HG03064 (cell line): ENCODE measurements around the gene ABL2.
A peak's percentile ranks its signal among the peaks of the same experiment; 100 is the strongest.
"Not testable (repeated sequence)": the region's sequence is repeated elsewhere in the genome, so short reads cannot be mapped to it uniquely, and the experiment has no call there.

Experiments used
- ATAC-seq: cut with Tn5 transposase; IDR thresholded peaks from one replicate; pipeline ENCODE4 v1.9.1; 2021; ENCODE audit warnings: low read depth; ENCODE audit not compliant: unreplicated experiment

The ABL2 gene

GRCh38 chr1:179141592-179142251 lies 87.8 kb downstream of the ABL2 start:
- ATAC-seq, result no peak

DNA sequence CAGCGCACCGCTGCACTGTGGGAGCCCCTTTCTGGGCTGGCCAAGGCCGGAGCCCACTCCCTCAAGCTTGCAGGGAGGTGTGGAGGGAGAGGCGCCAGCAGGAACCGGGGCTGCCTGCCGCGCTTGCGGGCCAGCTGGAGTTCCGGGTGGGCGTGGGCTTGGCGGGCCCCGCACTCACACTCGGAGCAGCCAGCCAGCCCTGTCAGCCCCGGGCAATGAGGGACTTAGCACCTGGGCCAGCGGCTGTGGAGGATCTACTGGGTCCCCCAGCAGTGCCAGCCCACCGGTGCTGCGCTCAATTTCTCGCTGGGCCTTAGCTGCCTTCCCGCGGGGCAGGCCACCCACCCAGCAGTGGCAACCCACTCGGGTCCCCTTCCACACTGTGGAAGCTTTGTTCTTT lies 90.7 kb downstream of the ABL2 start:
- not testable (repeated sequence) for ATAC-seq

DNA sequence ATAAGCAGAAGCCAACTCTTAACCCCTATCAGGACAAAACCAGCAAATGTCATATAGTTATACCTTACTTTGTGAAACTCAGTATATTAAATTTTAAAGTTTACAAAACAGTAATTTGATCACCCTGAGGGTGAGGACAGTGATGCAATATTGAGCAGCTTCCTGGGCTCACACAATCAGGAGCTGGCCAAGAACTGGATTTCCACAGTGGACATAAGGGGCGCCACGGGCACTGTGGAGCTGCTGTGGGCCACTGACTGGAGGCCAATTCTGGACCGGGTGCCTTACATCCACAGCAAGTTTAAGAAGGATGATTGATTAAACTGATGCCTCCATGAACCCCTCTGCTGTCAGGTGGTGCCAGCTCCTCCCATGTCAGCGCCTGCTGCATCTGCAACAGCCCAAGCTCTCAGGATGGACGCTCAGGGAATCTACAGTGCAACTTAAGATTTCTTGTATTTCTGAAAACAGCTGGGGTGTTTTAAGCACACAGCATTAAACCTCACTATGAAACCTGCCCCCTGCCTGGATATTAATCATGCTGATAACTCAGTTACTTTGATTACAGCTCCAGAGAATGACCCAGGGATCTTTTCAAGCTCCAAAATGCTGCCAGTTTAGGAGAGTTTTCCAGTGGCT lies 91.7 kb downstream of the ABL2 start:
- ATAC-seq, result no peak

DNA sequence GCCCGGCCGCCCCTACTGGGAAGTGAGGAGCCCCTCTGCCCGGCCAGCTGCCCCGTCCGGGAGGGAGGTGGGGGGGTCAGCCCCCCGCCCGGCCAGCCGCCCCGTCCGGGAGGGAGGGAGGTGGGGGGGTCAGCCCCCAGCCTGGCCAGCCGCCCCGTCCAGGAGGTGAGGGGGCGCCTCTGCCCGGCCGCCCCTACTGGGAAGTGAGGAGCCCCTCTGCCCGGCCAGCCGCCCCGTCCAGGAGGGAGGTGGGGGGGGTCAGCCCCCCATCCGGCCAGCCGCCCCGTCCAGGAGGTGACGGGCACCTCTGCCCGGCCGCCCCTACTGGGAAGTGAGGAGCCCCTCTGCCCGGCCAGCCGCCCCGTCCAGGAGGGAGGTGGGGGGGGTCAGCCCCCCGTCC lies 93.8 kb downstream of the ABL2 start:
- not testable (repeated sequence) for ATAC-seq

- not testable (repeated sequence) for ATAC-seq
Measured at GRCh38 chr1:179135168-179135567, 94.3 kb downstream of the ABL2 start.

DNA sequence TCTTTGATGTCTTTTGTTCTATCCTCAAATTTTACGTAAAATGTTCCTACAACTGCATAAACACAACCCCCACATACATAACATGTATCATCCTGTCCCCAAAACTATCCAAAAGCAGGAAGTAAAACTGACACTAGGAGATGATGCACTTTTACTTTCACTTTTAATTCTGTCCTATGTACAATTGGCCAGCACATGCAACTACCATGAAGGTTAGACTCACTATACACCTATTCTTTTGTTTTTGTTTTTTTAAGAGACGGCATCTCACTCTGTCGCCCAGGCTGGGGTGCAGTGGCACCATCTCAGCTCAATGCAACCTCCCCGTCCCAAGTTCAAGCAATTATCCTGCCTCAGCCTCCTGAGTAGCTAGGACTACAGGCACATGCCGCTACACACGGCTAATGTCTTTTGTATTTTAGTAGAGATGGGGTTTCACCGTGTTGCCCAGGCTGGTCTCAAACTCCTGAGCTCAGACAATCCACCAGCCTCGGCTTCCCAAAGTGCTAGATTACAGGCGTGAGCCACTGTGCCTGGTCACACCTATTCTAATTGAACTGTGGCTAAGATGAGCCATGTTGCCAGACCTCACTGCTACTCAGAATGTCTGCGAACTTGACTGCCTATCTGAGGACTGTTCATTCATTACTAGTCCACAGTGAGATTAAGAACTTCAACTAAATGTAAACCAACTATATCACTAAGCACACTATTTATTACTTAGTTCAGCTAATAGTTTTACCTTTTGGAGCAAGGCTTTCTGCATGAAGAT lies 99.6 kb downstream of the ABL2 start:
- ATAC-seq, result peak; percentile 97

DNA sequence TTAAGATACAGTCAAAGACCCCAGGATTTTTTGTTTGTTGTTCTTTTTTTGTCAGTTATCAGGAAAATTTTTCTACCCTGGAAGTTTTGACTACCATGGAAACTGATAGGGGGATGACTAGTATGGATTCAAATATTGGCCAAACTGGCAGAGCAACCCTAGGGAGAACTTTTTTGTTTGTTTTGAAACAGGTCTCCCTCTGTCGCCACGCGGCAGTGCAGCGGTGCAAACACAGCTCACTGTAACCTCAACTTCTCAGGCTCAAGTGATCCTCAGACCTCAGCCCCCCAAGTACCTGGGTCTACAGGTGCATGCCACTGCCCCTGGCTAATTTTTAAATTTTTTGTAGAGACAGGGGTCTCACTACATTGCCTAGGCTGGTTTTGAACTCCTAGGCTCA lies 101.0 kb downstream of the ABL2 start:
- no peak for ATAC-seq

DNA sequence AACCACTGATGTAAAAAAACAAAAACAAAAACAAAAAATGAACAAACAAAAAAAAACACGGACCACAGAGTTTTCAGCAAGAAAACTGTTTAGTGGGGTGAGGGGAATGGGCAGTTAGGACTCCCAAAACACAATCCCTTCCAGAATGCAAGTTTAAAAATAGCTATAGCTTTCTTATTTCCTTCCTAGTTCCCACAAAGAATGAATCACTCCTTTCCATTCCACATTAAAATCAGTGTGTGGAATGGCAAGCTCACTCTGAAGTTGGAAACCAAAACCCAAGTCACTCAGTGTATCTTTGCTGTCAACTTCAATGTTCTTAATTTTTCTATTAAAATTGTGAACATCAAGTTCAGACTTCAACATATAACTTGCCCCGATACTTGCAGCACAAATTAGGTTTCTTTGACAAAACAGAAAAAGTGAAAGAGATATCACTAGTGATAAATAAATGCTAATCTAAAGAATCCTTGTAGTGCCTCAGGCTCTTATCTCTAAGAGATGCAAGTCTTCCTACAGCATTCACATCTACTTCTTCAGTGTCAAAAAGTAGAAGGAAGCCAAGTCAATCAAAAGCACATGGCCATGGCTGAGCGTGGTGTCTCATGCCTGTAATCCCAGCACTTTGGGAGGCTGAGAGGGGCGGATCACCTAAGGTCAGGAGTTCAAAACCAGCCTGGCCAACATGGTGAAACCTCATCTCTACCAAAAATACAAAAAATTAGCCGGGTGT lies 102.1 kb downstream of the ABL2 start:
- no peak for ATAC-seq

DNA sequence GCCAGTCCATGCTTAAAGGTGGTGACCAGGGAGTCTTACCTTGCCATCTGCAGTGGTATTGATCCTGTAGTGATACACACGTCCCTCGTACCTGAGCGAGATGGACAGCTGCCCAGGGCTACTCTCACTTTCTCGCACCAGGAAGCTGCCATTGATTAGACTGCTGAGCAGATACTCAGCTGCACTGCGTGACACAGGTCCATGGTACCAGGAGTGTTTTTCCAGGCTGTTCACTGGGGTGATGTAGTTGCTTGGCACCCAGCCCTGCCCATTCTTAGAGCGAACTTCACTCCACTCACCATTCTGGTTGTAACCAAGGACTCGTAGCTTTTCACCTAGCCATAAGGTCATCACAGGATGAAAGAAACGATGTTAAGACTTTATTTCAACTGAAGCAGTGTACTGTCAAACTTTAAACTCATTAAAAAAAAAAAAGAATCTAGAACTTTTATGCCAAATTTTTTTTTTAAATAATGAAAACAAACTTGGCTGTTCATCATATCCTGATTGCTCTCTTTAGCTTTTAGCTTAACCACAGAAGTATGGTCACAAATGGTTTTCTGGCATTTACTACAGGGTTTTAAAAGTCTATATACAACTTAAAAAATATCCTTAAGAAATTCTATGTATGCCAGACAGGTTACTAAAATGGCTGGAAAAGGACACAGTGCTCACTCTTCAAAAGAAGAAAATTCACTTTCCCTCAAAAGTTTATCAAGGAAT lies 103.0 kb downstream of the ABL2 start:
- no peak for ATAC-seq

DNA sequence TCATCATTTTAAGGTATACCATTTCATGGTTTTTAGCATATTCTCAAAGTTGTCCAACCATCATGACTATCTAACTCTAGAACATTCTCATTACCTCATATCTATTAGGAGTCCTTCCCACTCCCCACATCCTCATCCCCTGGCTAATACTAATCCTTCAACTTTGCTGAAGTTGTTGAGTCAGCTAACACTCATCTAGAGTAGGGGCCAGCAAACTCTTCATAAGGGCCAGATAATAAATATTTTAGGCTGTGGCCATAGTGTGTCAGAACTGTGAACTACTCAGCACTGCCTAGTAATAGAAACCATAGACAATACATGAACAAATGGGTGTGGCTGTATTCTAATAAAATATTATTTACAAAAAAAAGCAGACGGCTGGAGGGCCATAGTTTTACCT lies 104.6 kb downstream of the ABL2 start:
- ATAC-seq, result no peak

DNA sequence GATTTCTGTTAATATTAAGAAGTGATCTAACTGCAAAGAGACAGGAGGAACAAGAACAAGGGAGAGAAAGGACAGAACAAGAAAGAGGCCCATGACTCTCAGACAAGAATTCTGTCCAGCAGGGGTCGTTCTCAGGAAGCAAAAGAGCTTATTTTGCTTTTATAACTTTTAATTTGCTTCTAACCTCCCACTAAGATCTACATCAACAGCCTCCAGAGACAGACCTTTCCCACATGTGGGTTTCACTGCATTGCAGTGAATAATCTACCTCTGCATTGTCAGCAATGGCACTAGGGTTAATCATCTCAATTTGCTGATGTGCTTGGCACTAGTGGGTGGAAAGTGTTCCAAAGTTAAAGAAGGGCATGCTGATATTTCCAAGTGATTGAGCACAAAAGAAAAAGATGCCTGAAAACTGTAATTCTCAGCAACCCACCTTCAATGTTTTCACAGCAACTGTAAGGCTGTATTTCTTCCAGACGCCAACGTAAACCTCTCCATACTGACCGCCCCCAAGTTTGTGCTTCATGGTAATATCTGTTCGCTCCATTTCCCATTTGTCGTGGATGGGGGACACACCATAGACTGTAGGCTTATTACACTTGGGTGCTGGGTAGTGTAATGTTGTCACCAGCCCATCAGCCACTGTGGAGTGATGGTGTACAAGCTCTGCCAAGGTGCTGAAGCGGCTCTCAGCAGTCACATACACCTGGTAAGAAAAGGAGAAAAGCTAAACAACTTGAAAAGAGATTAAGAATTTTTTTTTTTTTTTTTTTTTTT lies 108.1 kb downstream of the ABL2 start:
- ATAC-seq, result no peak

GRCh38 chr1:179120736-179121135 lies 108.7 kb downstream of the ABL2 start:
- no peak for ATAC-seq

- no peak for ATAC-seq
Measured at GRCh38 chr1:179119513-179119912, 110.0 kb downstream of the ABL2 start.

- no peak for ATAC-seq
Measured at GRCh38 chr1:179115181-179115580, 114.3 kb downstream of the ABL2 start.

DNA sequence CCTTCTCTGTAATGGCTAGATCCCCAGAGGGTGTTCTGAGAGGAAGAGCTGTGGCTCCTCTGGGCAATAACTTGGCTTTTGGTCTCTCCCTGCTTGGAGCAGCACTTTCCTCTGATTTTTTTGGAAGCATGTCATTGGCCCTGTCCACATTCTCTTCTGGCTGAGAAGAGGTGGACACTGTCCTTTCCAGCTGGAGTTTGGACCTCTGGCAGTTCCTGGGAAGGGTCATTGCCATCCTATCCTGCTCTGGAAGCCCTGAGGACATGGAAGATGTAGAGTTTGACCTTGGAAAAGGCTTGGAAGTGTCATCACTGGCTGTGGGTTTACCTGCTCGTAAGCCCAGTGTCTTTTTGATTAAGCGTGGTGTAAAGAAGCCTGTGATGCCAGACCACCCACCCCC lies 120.8 kb downstream of the ABL2 start:
- ATAC-seq, result no peak

- ATAC-seq, result no peak
Measured at GRCh38 chr1:179107706-179108629, 121.5 kb downstream of the ABL2 start.

DNA sequence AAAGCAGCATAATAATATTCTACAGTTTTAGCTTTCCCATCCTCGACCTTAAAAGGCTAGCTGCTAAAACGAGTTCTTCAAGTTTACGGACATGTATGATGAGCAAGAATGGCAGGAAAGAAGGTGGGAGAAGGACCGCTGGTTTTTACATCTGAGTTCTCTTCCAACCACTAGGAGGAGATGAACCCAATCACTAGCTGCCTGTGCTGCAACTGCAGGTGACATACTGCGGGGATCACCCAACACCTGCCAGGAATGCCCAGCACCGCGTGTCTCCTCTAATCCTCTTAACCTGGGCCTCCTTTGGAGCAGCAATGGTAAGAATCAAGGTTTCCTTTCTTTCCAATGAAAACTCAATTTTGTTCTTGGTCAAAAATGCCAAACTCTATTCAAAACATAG lies 124.1 kb downstream of the ABL2 start:
- no peak for ATAC-seq

- no peak for ATAC-seq
Measured at GRCh38 chr1:179104611-179105250, 124.7 kb downstream of the ABL2 start.
